Measurements from ENCODE around the gene GOLPH3. TPM values are rescaled to one million over a fixed set of nuclear protein-coding genes. Genes with fewer than 3 reads are reported as not detected.
"Not testable (repeated sequence)": the region's sequence is repeated elsewhere in the genome, so short reads cannot be mapped to it uniquely, and the experiment has no call there.

GOLPH3 gene
- total RNA-seq, 2 donors from 2014 or later, result 74.4 to 89.3 TPM

DNA sequence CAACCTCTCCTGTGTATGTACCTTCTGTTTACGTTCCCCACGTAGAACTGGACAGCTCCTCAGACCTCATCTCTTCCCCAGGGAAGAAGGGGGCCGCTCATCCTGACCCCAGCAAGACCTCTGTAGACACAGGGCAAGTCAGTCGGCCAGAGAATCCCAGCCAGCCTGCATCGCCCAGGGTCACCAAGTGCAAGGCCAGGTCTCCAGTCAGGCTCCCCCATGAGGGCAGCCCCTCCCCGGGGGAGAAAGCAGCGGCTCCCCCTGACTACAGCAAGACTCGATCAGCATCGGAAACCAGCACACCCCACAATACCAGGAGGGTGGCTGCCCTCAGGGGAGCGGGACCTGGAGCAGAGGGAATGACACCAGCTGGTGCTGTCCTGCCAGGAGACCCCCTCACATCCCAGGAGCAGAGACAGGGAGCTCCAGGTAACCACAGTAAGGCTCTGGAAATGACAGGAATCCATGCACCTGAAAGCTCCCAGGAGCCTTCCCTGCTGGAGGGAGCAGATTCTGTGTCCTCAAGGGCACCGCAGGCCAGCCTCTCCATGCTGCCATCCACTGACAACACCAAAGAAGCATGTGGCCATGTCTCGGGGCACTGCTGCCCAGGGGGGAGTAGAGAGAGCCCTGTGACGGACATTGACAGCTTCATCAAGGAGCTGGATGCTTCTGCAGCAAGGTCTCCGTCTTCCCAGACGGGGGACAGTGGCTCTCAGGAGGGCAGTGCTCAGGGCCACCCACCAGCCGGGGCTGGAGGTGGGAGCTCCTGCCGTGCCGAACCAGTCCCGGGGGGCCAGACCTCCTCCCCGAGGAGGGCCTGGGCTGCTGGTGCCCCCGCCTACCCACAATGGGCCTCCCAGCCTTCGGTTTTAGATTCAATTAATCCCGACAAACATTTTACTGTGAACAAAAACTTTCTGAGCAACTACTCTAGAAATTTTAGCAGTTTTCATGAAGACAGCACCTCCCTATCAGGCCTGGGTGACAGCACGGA, 86.7 kb downstream of the GOLPH3 start:
- no peak for DNase-seq (ENCODE audit: low spot score)
- intact Hi-C loops (cut with DNase I), result no loop called here

- intact Hi-C loops (cut with DNase I), result no loop called here
Measured at GRCh38 chr5:32083981-32084430, 90.1 kb downstream of the GOLPH3 start.

GRCh38 chr5:32082701-32083100, 91.4 kb downstream of the GOLPH3 start:
- no peak for DNase-seq (ENCODE audit: low spot score)
- intact Hi-C loops (cut with DNase I), result no loop called here

More at GRCh38 chr5:32083981-32084430, 90.1 kb downstream of the GOLPH3 start:
- DNase-seq (ENCODE audit: low spot score), result no peak

- DNase-seq (ENCODE audit: low spot score); intact Hi-C loops (cut with DNase I): not testable (repeated sequence)
Measured at GRCh38 chr5:32080565-32080964, 93.6 kb downstream of the GOLPH3 start.

DNA sequence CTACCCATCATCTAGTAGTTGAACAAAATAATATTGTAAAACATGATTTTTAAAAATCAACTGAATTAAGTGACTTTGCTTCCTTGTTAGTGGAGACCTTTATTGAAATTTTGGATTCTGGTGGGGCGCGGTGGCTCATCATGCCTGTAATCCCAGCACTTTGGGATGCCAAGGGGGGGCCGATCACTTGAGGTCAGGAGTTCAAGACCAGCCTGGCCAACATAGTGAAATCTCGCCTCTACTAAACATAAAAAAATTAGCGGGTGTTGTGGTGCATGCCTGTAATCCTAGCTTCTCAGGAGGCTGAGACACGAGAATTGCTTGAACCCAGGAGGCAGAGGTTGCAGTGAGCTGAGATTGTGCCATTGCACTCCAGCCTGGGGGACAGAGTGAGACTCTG, 95.3 kb downstream of the GOLPH3 start:
- intact Hi-C loops (cut with DNase I), result loop anchor here in 1 of 2 donors (10.0 kb wide), 2 partner anchors 334 to 494 kb away; no protein-coding TSS in a partner anchor
- DNase-seq (ENCODE audit: low spot score), result not testable (repeated sequence)

DNA sequence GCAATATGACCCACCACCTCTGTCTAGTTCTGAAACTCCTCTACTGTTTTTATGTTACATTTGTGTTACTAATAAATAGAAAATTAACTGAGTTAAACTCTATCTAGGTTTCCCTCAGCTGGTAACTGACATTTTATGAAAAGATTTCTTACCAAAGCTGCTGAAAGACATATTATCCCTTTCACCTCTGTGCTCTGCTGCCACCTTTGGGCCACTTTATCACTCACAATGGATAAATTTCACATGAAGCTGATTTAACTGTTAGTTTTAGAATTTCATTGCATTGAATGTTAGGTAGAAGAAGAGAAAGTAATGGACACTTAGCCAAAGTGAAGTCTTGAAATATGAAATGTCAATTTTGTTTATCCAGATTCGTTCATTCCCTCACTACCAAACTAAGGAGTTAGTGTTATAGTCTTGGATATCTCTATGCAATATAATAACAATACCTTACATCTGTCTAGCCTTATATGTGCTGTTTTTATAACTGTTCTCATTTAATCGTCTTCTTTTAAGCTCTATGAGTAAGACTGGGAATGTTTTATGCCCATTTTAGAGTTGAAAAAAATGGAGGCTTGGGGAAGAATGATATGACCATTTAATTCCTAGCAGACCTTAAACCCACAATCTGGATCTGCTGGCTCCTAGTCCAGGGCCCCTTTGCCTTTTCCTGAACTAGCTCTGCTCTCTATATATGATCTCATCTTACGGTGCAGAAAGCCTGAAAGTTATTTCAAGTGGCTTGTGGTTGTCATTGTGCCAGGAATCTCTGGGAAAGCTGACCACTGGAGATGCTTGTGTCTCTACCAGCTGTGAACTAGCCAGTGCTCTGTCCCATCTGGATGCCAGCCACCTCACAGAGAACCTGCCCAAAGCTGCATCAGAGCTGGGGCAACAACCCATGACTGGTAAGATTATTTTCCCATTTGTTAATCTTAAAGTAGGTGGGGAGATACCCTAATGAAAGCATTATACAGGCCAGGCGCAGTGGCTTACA, 97.1 kb downstream of the GOLPH3 start:
- DNase-seq (ENCODE audit: low spot score), result no peak
- intact Hi-C loops (cut with DNase I), result loop anchor here in 1 of 2 donors (10.0 kb wide), 2 partner anchors 332 to 492 kb away; no protein-coding TSS in a partner anchor

Other genes with a start within 250 kb of the GOLPH3 start
- 10 to 100 TPM; 45.1 to 58.0 TPM for gene MTMR12, start 138.6 kb upstream of the GOLPH3 start, total RNA-seq

Data from posterior vena cava (tissue), 2 donors.